Naive thymus-derived CD4-positive, alpha-beta T cell (primary cell): ENCODE data around the gene MCC. TPM values are rescaled to one million over a fixed set of nuclear protein-coding genes. Genes with fewer than 3 reads are reported as not detected.

Experiments
- ATAC-seq: fragments of 150-1000 bp; cut with Tn5 transposase; 2 replicates; pipeline ENCODE4 v1.10.0; 2021; ENCODE audit warnings: mild to moderate bottlenecking, moderate library complexity
- CTCF ChIA-PET: fragments of 350-600 bp; sonication (Branson Sonifier 250); formaldehyde crosslinking; loops from one replicate; lab custom pipeline; 2021; ENCODE audit warnings: antibody characterized with exemption; lab: Charles Lee
- POLR2A ChIA-PET: fragments of 350-600 bp; sonication (Branson Sonifier 250); formaldehyde crosslinking; loops from one replicate; lab custom pipeline; 2021; ENCODE audit warnings: antibody characterized with exemption, inconsistent platforms; lab: Charles Lee
- DNase-seq, 9 donors: peaks; one replicate each; pipeline versions ENCODE4 v3.0.0 to v3.0.0-alpha.2; 2020 to 2022; ENCODE audit warnings: mixed read lengths in 1 of 9
- H3K27ac ChIP-seq: one replicate; pipeline ENCODE4 v1.7.0; 2013; ENCODE audit warnings: mild to moderate bottlenecking, low read depth, low read length, moderate library complexity
- H3K27me3 ChIP-seq, 2 donors: one replicate each; pipeline ENCODE4 v1.7.0; 2013; ENCODE audit warnings: low read length in 2 of 2, mild to moderate bottlenecking in 2 of 2, moderate library complexity in 2 of 2; ENCODE audit not compliant: control insufficient read depth in 2 of 2, insufficient read depth in 2 of 2
- H3K36me3 ChIP-seq, 3 experiments: 1 replicate in 2 of 3; 2 replicates in 1 of 3; pipeline ENCODE4 v1.7.0; 2013; ENCODE audit warnings: low read length in 3 of 3, mild to moderate bottlenecking in 3 of 3, moderate library complexity in 1 of 3; ENCODE audit not compliant: insufficient read depth in 3 of 3, control insufficient read depth in 2 of 3
- H3K4me1 ChIP-seq, 2 donors: one replicate each; pipeline ENCODE4 v1.7.0; 2013; ENCODE audit warnings: low read length in 2 of 2, mild to moderate bottlenecking in 2 of 2, moderate library complexity in 1 of 2; ENCODE audit not compliant: control insufficient read depth in 2 of 2, insufficient read depth in 2 of 2
- H3K4me3 ChIP-seq: 2 replicates; pipeline ENCODE4 v1.7.0; 2013; ENCODE audit warnings: mild to moderate bottlenecking, low read length
- H3K9me3 ChIP-seq, 3 experiments: 1 replicate in 2 of 3; 2 replicates in 1 of 3; pipeline ENCODE4 v1.7.0; 2013; ENCODE audit warnings: low read length in 3 of 3; ENCODE audit not compliant: control insufficient read depth in 2 of 3
- H3K27ac Mint-ChIP-seq, 9 donors: one replicate each; pipeline ENCODE4 v1.8.0; 2020 to 2022; ENCODE audit warnings: mixed read lengths in 9 of 9, mild to moderate bottlenecking in 8 of 9, moderate library complexity in 5 of 9, inconsistent platforms in 2 of 9
- H3K27me3 Mint-ChIP-seq, 5 donors: one replicate each; pipeline ENCODE4 v1.8.0; 2021 to 2022; ENCODE audit warnings: mixed read lengths in 5 of 5, mild to moderate bottlenecking in 1 of 5
- H3K36me3 Mint-ChIP-seq, 5 donors: one replicate each; pipeline ENCODE4 v1.8.0; 2020 to 2022; ENCODE audit warnings: mixed read lengths in 5 of 5, mild to moderate bottlenecking in 3 of 5, inconsistent platforms in 1 of 5
- H3K4me1 Mint-ChIP-seq, 7 donors: one replicate each; pipeline ENCODE4 v1.8.0; 2020 to 2022; ENCODE audit warnings: mixed read lengths in 7 of 7, mild to moderate bottlenecking in 3 of 7, inconsistent platforms in 1 of 7
- H3K4me3 Mint-ChIP-seq, 10 donors: one replicate each; pipeline ENCODE4 v1.8.0; 2020 to 2022; ENCODE audit warnings: mild to moderate bottlenecking in 10 of 10, mixed read lengths in 10 of 10, moderate library complexity in 6 of 10, inconsistent platforms in 2 of 10
- H3K9me3 Mint-ChIP-seq, 11 donors: one replicate each; pipeline ENCODE4 v1.8.0; 2020 to 2022; ENCODE audit warnings: mixed read lengths in 11 of 11, mild to moderate bottlenecking in 4 of 11, inconsistent platforms in 1 of 11, moderate library complexity in 1 of 11
- intact Hi-C, 2 donors: fragments of 100-400 bp; cut with micrococcal nuclease; formaldehyde crosslinking; loops; one replicate each; pipeline ENCODE4 v1.15.1; 2023
- polyA plus RNA-seq, 2 donors: library from polyadenylated mRNA; unstranded; fragments of 300-500 nt; fragmentation: Illumina TruSeq; gene quantifications; one replicate each; pipeline ENCODE4 v1.2.3, GENCODE V29; 2021
- total RNA-seq, 6 experiments: library from RNA in 5 of 6; stranded (reverse) in 5 of 6; gene quantifications; 1 replicate in 5 of 6; 2 replicates in 1 of 6; pipeline ENCODE4 v1.2.3 and lab custom pipeline; 2021 to 2026

MCC gene
- total and polyA plus RNA-seq, 7 experiments from 2014 or later = 0.56 to 3.0 (median 0.89) TPM

- Mint-ChIP-seq H3K4me1 (peaks cover 6 to 20% (median 12%) of the 10 kb centered on the region in 7 donors), H3K4me3 (no peak overlapping the region), H3K9me3 (no peaks in the 10 kb centered on the region), H3K36me3 (peaks cover 0 to 4% (median 0%) of the 10 kb centered on the region in 5 donors), H3K27me3 (peaks cover 0 to 9% (median 3%) of the 10 kb centered on the region in 5 donors), H3K27ac (no peak overlapping the region)
- Histone ChIP-seq H3K27ac (no peak overlapping the region), H3K4me1 (no peaks in the 10 kb centered on the region), H3K36me3 (no peaks in the 10 kb centered on the region), H3K9me3 (no peaks in the 10 kb centered on the region), H3K27me3 (no peaks in the 10 kb centered on the region), H3K4me3 (no peak overlapping the region)
- DNase-seq (no peak), ATAC-seq (no peak)
- ChIA-PET POLR2A (no interaction called here), CTCF (no interaction called here)
- intact Hi-C loops = no loop called here
These were observed 216.4 kb downstream of the MCC start for GRCh38 chr5:113271745-113272454.

- Histone ChIP-seq H3K9me3 (no peaks in the 10 kb centered on the region), H3K36me3 (no peaks in the 10 kb centered on the region), H3K27me3 (no peaks in the 10 kb centered on the region), H3K4me1 (no peaks in the 10 kb centered on the region), H3K27ac (no peak overlapping the region), H3K4me3 (no peak overlapping the region)
- Mint-ChIP-seq H3K4me3 (no peak overlapping the region), H3K36me3 (peaks cover 0 to 4% (median 0%) of the 10 kb centered on the region in 5 donors), H3K9me3 (no peaks in the 10 kb centered on the region), H3K27me3 (peaks cover 0 to 9% (median 0%) of the 10 kb centered on the region in 5 donors), H3K27ac (no peak overlapping the region), H3K4me1 (peaks cover 6 to 20% (median 12%) of the 10 kb centered on the region in 7 donors)
- ATAC-seq = no peak
- POLR2A ChIA-PET = no interaction called here
- DNase-seq = no peak
- CTCF ChIA-PET = no interaction called here
- intact Hi-C loops = no loop called here
These were observed 217.2 kb downstream of the MCC start for GRCh38 chr5:113271015-113271414.

GRCh38 chr5:113270086-113270485 lies 218.2 kb downstream of the MCC start:
- ATAC-seq = no peak
- H3K27me3 ChIP-seq = no peaks in the 10 kb centered on the region
- no peaks in the 10 kb centered on the region for H3K4me1 ChIP-seq
- POLR2A ChIA-PET = interaction anchor here (1.2 kb wide), 1 partner anchor 10 kb away, joined by 3 read pairs; no protein-coding TSS in a partner anchor
- Mint-ChIP-seq H3K9me3 (no peaks in the 10 kb centered on the region), H3K27ac (no peak overlapping the region), H3K4me3 (no peak overlapping the region), H3K4me1 (peaks cover 6 to 20% (median 12%) of the 10 kb centered on the region in 7 donors), H3K36me3 (peaks cover 0 to 4% (median 0%) of the 10 kb centered on the region in 5 donors), H3K27me3 (peaks cover 0 to 9% (median 4%) of the 10 kb centered on the region in 5 donors)
- H3K4me3 ChIP-seq = no peak overlapping the region
- intact Hi-C loops = no loop called here
- CTCF ChIA-PET = no interaction called here
- H3K27ac ChIP-seq = no peak overlapping the region
- H3K36me3 ChIP-seq = no peaks in the 10 kb centered on the region
- DNase-seq = no peak
- H3K9me3 ChIP-seq = no peaks in the 10 kb centered on the region

- Mint-ChIP-seq H3K9me3 (no peaks in the 10 kb centered on the region), H3K36me3 (peaks cover 0 to 4% (median 0%) of the 10 kb centered on the region in 5 donors), H3K4me1 (peaks cover 6 to 20% (median 12%) of the 10 kb centered on the region in 7 donors), H3K27ac (no peak overlapping the region), H3K4me3 (no peak overlapping the region), H3K27me3 (peaks cover 0 to 9% (median 4%) of the 10 kb centered on the region in 5 donors)
- intact Hi-C loops = no loop called here
- Histone ChIP-seq H3K36me3 (no peaks in the 10 kb centered on the region), H3K27ac (no peak overlapping the region), H3K9me3 (no peaks in the 10 kb centered on the region), H3K4me3 (no peak overlapping the region), H3K4me1 (no peaks in the 10 kb centered on the region), H3K27me3 (no peaks in the 10 kb centered on the region)
- DNase-seq (no peak), ATAC-seq (no peak)
- ChIA-PET POLR2A (interaction anchor here (1.2 kb wide), 1 partner anchor 9 kb away, joined by 3 read pairs; no protein-coding TSS in a partner anchor), CTCF (no interaction called here)
These were observed 218.9 kb downstream of the MCC start for GRCh38 chr5:113269023-113269997.

- intact Hi-C loops = no loop called here
- ChIA-PET POLR2A (no interaction called here), CTCF (no interaction called here)
These were observed 220.0 kb downstream of the MCC start for GRCh38 chr5:113268232-113268631.

GRCh38 chr5:113267361-113267900 lies 220.8 kb downstream of the MCC start:
- no peaks in the 10 kb centered on the region for H3K4me1 ChIP-seq
- Mint-ChIP-seq H3K27ac (no peak overlapping the region), H3K36me3 (peaks cover 0 to 4% (median 0%) of the 10 kb centered on the region in 5 donors), H3K4me3 (no peak overlapping the region), H3K9me3 (no peaks in the 10 kb centered on the region), H3K27me3 (peaks cover 0 to 7% (median 5%) of the 10 kb centered on the region in 5 donors), H3K4me1 (peaks cover 0 to 14% (median 7%) of the 10 kb centered on the region in 7 donors)
- no peak for DNase-seq
- ATAC-seq = no peak
- no peaks in the 10 kb centered on the region for H3K9me3 ChIP-seq
- H3K4me3 ChIP-seq = no peak overlapping the region
- no peaks in the 10 kb centered on the region for H3K27me3 ChIP-seq
- intact Hi-C loops = no loop called here
- ChIA-PET CTCF (no interaction called here), POLR2A (no interaction called here)
- H3K36me3 ChIP-seq = no peaks in the 10 kb centered on the region
- no peak overlapping the region for H3K27ac ChIP-seq

More at GRCh38 chr5:113268232-113268631, 220.0 kb downstream of the MCC start:
- peaks cover 0 to 14% (median 7%) of the 10 kb centered on the region in 7 donors for H3K4me1 Mint-ChIP-seq
- no peak overlapping the region for H3K4me3 ChIP-seq
- H3K9me3 ChIP-seq = no peaks in the 10 kb centered on the region
- no peak overlapping the region for H3K27ac Mint-ChIP-seq
- peaks cover 0 to 6% (median 4%) of the 10 kb centered on the region in 5 donors for H3K27me3 Mint-ChIP-seq
- H3K9me3 Mint-ChIP-seq = no peaks in the 10 kb centered on the region
- ATAC-seq (no peak), DNase-seq (no peak)
- peaks cover 0 to 4% (median 0%) of the 10 kb centered on the region in 5 donors for H3K36me3 Mint-ChIP-seq
- H3K4me1 ChIP-seq = no peaks in the 10 kb centered on the region
- H3K4me3 Mint-ChIP-seq = no peak overlapping the region
- no peaks in the 10 kb centered on the region for H3K27me3 ChIP-seq
- H3K27ac ChIP-seq = no peak overlapping the region
- H3K36me3 ChIP-seq = no peaks in the 10 kb centered on the region
